Colonic mucosa (tissue), 4 donors: ENCODE data around the gene MUC22. TPM values are rescaled to one million over a fixed set of nuclear protein-coding genes. Genes with fewer than 3 reads are reported as not detected.
"Not testable (repeated sequence)": the region's sequence is repeated elsewhere in the genome, so short reads cannot be mapped to it uniquely, and the experiment has no call there.

ENCODE experiments used
- DNase-seq: peaks from one replicate; pipeline ENCODE4 v3.0.0-alpha.2; 2020
- H3K27ac ChIP-seq: fragments of 200-600 bp; one replicate; pipeline ENCODE4 v1.8.0; 2021
- H3K27me3 ChIP-seq: fragments of 200-600 bp; one replicate; pipeline ENCODE4 v1.8.0; 2021
- H3K36me3 ChIP-seq: fragments of 200-600 bp; one replicate; pipeline ENCODE4 v1.8.0; 2021
- H3K4me1 ChIP-seq: fragments of 200-600 bp; one replicate; pipeline ENCODE4 v1.8.0; 2021; ENCODE audit warnings: mild to moderate bottlenecking
- H3K4me3 ChIP-seq: fragments of 200-600 bp; one replicate; pipeline ENCODE4 v1.8.0; 2021
- H3K9ac ChIP-seq, 2 donors: one replicate each; pipeline ENCODE4 v1.7.0; 2013; ENCODE audit warnings: control low read depth in 2 of 2, low read depth in 2 of 2, low read length in 2 of 2
- H3K9me3 ChIP-seq: fragments of 200-600 bp; one replicate; pipeline ENCODE4 v1.8.0; 2021
- CTCF ChIP-seq: fragments of 200-600 bp; IDR thresholded peaks from one replicate; pipeline ENCODE4 v1.8.0; 2022; ENCODE audit warnings: antibody characterized with exemption, mild to moderate bottlenecking
- intact Hi-C: fragments of 100-400 bp; cut with DNase I; formaldehyde crosslinking; loops from one replicate; pipeline ENCODE4 v1.14.1; 2022
- total RNA-seq, 2 donors: library from RNA; stranded (reverse); fragmentation: NEBNext Ultra II Directional in 1 of 2; extraction: Animal tissue kit (Norgen Biotek cat#: 25700) in 1 of 2; gene quantifications; one replicate each; pipeline ENCODE4 v1.2.1, GENCODE V29; 2021
- donor health status: healthy.
- donor health status: DM: no; HTN: no; CAD: no.
- donor health status: DM: no; HTN: no; CAD: no.

MUC22 gene
- total RNA-seq, 2 donors from 2014 or later: not detected

GRCh38 chr6:31016659-31017299, 6.5 kb downstream of the MUC22 start:
- TF ChIP-seq CTCF: no peak
- H3K9ac ChIP-seq: no peak overlapping the region
- H3K9me3 ChIP-seq: no peaks in the 10 kb centered on the region
- no peaks in the 10 kb centered on the region for H3K4me1 ChIP-seq
- H3K36me3 ChIP-seq: no peaks in the 10 kb centered on the region
- DNase-seq: no peak
- intact Hi-C loops: no loop called here
- no peak overlapping the region for H3K27ac ChIP-seq
- no peak overlapping the region for H3K4me3 ChIP-seq
- H3K27me3 ChIP-seq: no peaks in the 10 kb centered on the region

- H3K4me3 ChIP-seq, H3K27ac ChIP-seq, H3K9me3 ChIP-seq, intact Hi-C loops, H3K4me1 ChIP-seq, H3K9ac ChIP-seq, H3K36me3 ChIP-seq, DNase-seq, H3K27me3 ChIP-seq: not testable (repeated sequence)
Measured at GRCh38 chr6:31017436-31017835, 7.2 kb downstream of the MUC22 start.

GRCh38 chr6:31020057-31020456, 9.8 kb downstream of the MUC22 start:
- intact Hi-C loops: no loop called here

GRCh38 chr6:31020631-31021255, 10.5 kb downstream of the MUC22 start:
- H3K4me1 ChIP-seq, intact Hi-C loops, H3K27ac ChIP-seq, H3K9me3 ChIP-seq, H3K27me3 ChIP-seq, H3K4me3 ChIP-seq, DNase-seq, H3K36me3 ChIP-seq, H3K9ac ChIP-seq: not testable (repeated sequence)

More at GRCh38 chr6:31020057-31020456, 9.8 kb downstream of the MUC22 start:
- no peak for TF ChIP-seq CTCF
- DNase-seq: no peak
- Histone ChIP-seq H3K9ac (no peak overlapping the region), H3K4me1 (no peaks in the 10 kb centered on the region), H3K4me3 (no peak overlapping the region), H3K9me3 (no peaks in the 10 kb centered on the region), H3K36me3 (no peaks in the 10 kb centered on the region), H3K27ac (no peak overlapping the region), H3K27me3 (no peaks in the 10 kb centered on the region)

GRCh38 chr6:31021705-31022531, 11.6 kb downstream of the MUC22 start:
- H3K9ac ChIP-seq, H3K27ac ChIP-seq, intact Hi-C loops, H3K36me3 ChIP-seq, H3K9me3 ChIP-seq, H3K27me3 ChIP-seq, H3K4me1 ChIP-seq, H3K4me3 ChIP-seq, DNase-seq: not testable (repeated sequence)

- TF ChIP-seq CTCF: no peak
- no peaks in the 10 kb centered on the region for H3K9me3 ChIP-seq
- no peak overlapping the region for H3K4me3 ChIP-seq
- no peak overlapping the region for H3K9ac ChIP-seq
- no peaks in the 10 kb centered on the region for H3K36me3 ChIP-seq
- H3K27ac ChIP-seq: no peak overlapping the region
- intact Hi-C loops: no loop called here
- H3K4me1 ChIP-seq: no peaks in the 10 kb centered on the region
- no peak for DNase-seq
- no peaks in the 10 kb centered on the region for H3K27me3 ChIP-seq
Measured at GRCh38 chr6:31025595-31025994, 15.3 kb downstream of the MUC22 start.
